Esophagus squamous epithelium (tissue), 5 donors: Measurements from ENCODE around the gene CDKN2B-AS1. TPM values are rescaled to one million over a fixed set of nuclear protein-coding genes. Genes with fewer than 3 reads are reported as not detected.

ENCODE experiments used
- DNase-seq: peaks from one replicate; lab custom pipeline; 2025; lab: John Stamatoyannopoulos, UW
- H3K27ac ChIP-seq, 4 donors: fragments of 200-600 bp; sonication (generic); one replicate each; pipeline ENCODE4 v1.5.1; 2016 to 2019; ENCODE audit warnings: mild to moderate bottlenecking in 1 of 4
- H3K27me3 ChIP-seq, 4 donors: fragments of 200-600 bp; sonication (generic); 1 replicate in 3 of 4; 2 replicates in 1 of 4; pipeline versions ENCODE4 v1.5.1 to v1.6.0; 2017 to 2021; ENCODE audit warnings: antibody characterized with exemption in 1 of 4
- H3K36me3 ChIP-seq, 3 donors: fragments of 200-600 bp; sonication (generic); one replicate each; pipeline ENCODE4 v1.5.1; 2016 to 2019
- H3K4me1 ChIP-seq, 3 donors: fragments of 200-600 bp; sonication (generic); one replicate each; pipeline ENCODE4 v1.5.1; 2017 to 2019
- H3K4me3 ChIP-seq, 4 donors: fragments of 200-600 bp; sonication (generic); 1 replicate in 3 of 4; 2 replicates in 1 of 4; pipeline ENCODE4 v1.5.1; 2016 to 2019; ENCODE audit warnings: mild to moderate bottlenecking in 2 of 4, moderate library complexity in 1 of 4
- H3K9me3 ChIP-seq, 3 donors: fragments of 200-600 bp; sonication (generic); one replicate each; pipeline ENCODE4 v1.5.1; 2016 to 2019
- POLR2A ChIP-seq, 4 donors: fragments of 450-650 bp; IDR thresholded peaks; one replicate each; pipeline ENCODE4 v1.6.1; 2017; ENCODE audit warnings: antibody characterized with exemption in 4 of 4, mild to moderate bottlenecking in 4 of 4, moderate library complexity in 3 of 4
- WGBS, 2 donors: methylation state at CpG; one replicate each; pipeline ENCODE4 v1.1.5; 2018; 5-methylcytosine and 5-hydroxymethylcytosine counted together
- intact Hi-C: fragments of 100-400 bp; cut with DNase I; formaldehyde crosslinking; loops from one replicate; pipeline ENCODE4 v1.15.0; 2022
- total RNA-seq, 4 donors: library from RNA; depleted of rRNA; stranded (reverse); fragments of >200 nt; gene quantifications; one replicate each; pipeline ENCODE4 v1.1.0, GENCODE V29; 2016
- TF ChIP-seq, protein P1 (sequence below), 6 experiments: fragments of 450-650 bp in 4 of 6; fragments of 200-600 bp in 2 of 6; sonication (generic) in 2 of 6; IDR thresholded peaks; one replicate each; pipeline ENCODE4 v1.5.1; 2016 to 2019; ENCODE audit warnings: antibody characterized with exemption in 6 of 6, mild to moderate bottlenecking in 4 of 6, moderate library complexity in 4 of 6
- donor health status: DM: yes; HTN: yes; CAD: no.

Gene CDKN2B-AS1
- total RNA-seq, 4 donors from 2014 or later: 0.48 to 1.7 (median 0.80) TPM

GRCh38 chr9:22041775-22042174, 47.2 kb downstream of the CDKN2B-AS1 start:
- Histone ChIP-seq H3K36me3 (no peaks in the 10 kb centered on the region), H3K27ac (peak overlapping the region; percentile 17 to 83 (median 64)), H3K9me3 (no peaks in the 10 kb centered on the region), H3K27me3 (no peaks in the 10 kb centered on the region), H3K4me1 (peaks cover 0 to 64% (median 15%) of the 10 kb centered on the region in 3 donors), H3K4me3 (no peak overlapping the region)
- DNase-seq: no peak
- TF ChIP-seq, protein P1, sequence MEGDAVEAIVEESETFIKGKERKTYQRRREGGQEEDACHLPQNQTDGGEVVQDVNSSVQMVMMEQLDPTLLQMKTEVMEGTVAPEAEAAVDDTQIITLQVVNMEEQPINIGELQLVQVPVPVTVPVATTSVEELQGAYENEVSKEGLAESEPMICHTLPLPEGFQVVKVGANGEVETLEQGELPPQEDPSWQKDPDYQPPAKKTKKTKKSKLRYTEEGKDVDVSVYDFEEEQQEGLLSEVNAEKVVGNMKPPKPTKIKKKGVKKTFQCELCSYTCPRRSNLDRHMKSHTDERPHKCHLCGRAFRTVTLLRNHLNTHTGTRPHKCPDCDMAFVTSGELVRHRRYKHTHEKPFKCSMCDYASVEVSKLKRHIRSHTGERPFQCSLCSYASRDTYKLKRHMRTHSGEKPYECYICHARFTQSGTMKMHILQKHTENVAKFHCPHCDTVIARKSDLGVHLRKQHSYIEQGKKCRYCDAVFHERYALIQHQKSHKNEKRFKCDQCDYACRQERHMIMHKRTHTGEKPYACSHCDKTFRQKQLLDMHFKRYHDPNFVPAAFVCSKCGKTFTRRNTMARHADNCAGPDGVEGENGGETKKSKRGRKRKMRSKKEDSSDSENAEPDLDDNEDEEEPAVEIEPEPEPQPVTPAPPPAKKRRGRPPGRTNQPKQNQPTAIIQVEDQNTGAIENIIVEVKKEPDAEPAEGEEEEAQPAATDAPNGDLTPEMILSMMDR (IDR thresholded peaks at IDR 0.05): no peak
- no peak for TF ChIP-seq POLR2A (IDR thresholded peaks at IDR 0.05)
- intact Hi-C loops: no loop called here
- 23 to 33% methylated on average over 1 of the region's 1 CpG for WGBS, 2 donors

GRCh38 chr9:22043928-22044327, 49.3 kb downstream of the CDKN2B-AS1 start:
- H3K4me3 ChIP-seq: no peak overlapping the region
- TF ChIP-seq, protein P1 (IDR thresholded peaks at IDR 0.05): no peak
- no peak for TF ChIP-seq POLR2A (IDR thresholded peaks at IDR 0.05)
- H3K27me3 ChIP-seq: no peaks in the 10 kb centered on the region
- H3K36me3 ChIP-seq: no peaks in the 10 kb centered on the region
- 43 to 61% methylated on average over 3 of the region's 3 CpGs for WGBS, 2 donors
- H3K9me3 ChIP-seq: no peaks in the 10 kb centered on the region
- intact Hi-C loops: no loop called here
- no peak for DNase-seq
- H3K4me1 ChIP-seq: peaks cover 0 to 43% (median 4%) of the 10 kb centered on the region in 3 donors
- no peak overlapping the region for H3K27ac ChIP-seq

- no peak overlapping the region for H3K4me3 ChIP-seq
- no peak for DNase-seq
- intact Hi-C loops: no loop called here
- H3K4me1 ChIP-seq: peaks cover 0 to 36% (median 4%) of the 10 kb centered on the region in 3 donors
- H3K27ac ChIP-seq: no peak overlapping the region
- TF ChIP-seq, protein P1 (IDR thresholded peaks at IDR 0.05): no peak
- no peak for TF ChIP-seq POLR2A (IDR thresholded peaks at IDR 0.05)
- no peaks in the 10 kb centered on the region for H3K27me3 ChIP-seq
- H3K9me3 ChIP-seq: no peaks in the 10 kb centered on the region
- H3K36me3 ChIP-seq: no peaks in the 10 kb centered on the region
Observed at GRCh38 chr9:22044583-22044982, 50.0 kb downstream of the CDKN2B-AS1 start.

GRCh38 chr9:22045423-22045822, 50.8 kb downstream of the CDKN2B-AS1 start:
- Histone ChIP-seq H3K9me3 (no peaks in the 10 kb centered on the region), H3K27ac (no peak overlapping the region), H3K36me3 (no peaks in the 10 kb centered on the region), H3K4me3 (no peak overlapping the region), H3K4me1 (peaks cover 0 to 34% (median 4%) of the 10 kb centered on the region in 3 donors), H3K27me3 (no peaks in the 10 kb centered on the region)
- no peak for DNase-seq
- TF ChIP-seq, protein P1 (IDR thresholded peaks at IDR 0.05): no peak
- TF ChIP-seq POLR2A (IDR thresholded peaks at IDR 0.05): no peak
- intact Hi-C loops: no loop called here

DNA sequence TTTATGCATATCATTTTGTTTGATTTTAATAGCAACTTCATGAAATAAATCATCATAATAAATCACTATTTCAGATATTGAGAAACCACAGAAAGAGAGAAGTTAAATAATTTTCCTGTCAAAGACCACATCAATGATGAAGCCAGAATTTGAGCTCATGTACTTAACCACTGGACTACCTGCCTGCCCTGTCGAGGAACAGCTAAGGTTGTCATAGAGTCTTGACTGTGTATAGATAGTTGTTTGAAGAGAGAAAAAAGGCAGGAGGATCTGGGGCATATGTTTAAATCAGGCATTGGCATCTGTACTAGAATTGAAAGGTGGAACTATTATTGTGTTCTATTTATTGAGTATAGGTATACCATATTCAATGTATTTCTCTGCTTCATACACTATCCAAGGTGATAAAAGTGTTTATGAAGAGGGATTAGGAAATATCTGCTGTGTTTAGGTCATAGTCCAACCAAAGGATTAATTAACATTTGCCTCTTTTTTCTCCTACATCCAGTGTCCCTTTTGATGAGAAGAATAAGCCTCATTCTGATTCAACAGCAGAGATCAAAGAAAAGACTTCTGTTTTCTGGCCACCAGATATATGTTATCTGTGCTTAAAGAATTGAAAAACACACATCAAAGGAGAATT, 51.8 kb downstream of the CDKN2B-AS1 start:
- TF ChIP-seq, protein P1 (IDR thresholded peaks at IDR 0.05): no peak
- TF ChIP-seq POLR2A (IDR thresholded peaks at IDR 0.05): no peak
- no peak overlapping the region for H3K4me3 ChIP-seq
- H3K27ac ChIP-seq: no peak overlapping the region
- H3K27me3 ChIP-seq: no peaks in the 10 kb centered on the region
- H3K36me3 ChIP-seq: no peaks in the 10 kb centered on the region
- H3K4me1 ChIP-seq: peaks cover 0 to 32% (median 4%) of the 10 kb centered on the region in 3 donors
- no peaks in the 10 kb centered on the region for H3K9me3 ChIP-seq
- 55 to 77% methylated on average over 1 of the region's 1 CpG for WGBS, 2 donors
- no peak for DNase-seq
- intact Hi-C loops: no loop called here
